Stimulated activated CD8-positive, alpha-beta memory T cell treated with anti-CD3 and anti-CD28 coated beads, Interleukin-4, amount 100 ng/mL, for 24 hours (primary cell): ENCODE data around the gene ARHGAP33.
"Not testable (repeated sequence)": the region's sequence is repeated elsewhere in the genome, so short reads cannot be mapped to it uniquely, and the experiment has no call there.

Experiments used
- DNase-seq: peaks from one replicate; pipeline ENCODE4 v3.0.0-alpha.2; 2020; ENCODE audit warnings: low read depth

ARHGAP33 gene

DNA sequence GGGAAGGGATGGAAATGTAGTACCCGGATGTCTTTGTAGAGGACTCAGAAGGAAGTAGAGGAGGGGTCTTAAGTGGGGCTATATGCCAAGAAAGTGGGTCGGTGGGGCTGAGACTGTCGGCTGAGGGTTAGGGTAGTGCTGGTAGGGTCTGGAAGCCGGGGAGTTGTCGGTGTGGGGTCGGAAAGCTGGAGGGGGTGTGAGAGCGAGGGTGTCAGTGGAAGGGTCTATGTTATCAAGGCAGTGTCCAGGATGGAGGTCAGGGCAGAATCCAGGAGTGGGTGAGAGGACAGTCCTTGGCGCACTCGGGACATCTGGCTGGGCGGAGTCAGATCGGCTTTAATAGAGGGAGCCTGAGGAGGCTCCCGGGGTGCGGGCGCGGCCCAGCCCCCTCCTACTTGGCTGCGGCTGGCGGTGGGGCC lies 20.2 kb upstream of the ARHGAP33 start:
- no peak for DNase-seq

DNA sequence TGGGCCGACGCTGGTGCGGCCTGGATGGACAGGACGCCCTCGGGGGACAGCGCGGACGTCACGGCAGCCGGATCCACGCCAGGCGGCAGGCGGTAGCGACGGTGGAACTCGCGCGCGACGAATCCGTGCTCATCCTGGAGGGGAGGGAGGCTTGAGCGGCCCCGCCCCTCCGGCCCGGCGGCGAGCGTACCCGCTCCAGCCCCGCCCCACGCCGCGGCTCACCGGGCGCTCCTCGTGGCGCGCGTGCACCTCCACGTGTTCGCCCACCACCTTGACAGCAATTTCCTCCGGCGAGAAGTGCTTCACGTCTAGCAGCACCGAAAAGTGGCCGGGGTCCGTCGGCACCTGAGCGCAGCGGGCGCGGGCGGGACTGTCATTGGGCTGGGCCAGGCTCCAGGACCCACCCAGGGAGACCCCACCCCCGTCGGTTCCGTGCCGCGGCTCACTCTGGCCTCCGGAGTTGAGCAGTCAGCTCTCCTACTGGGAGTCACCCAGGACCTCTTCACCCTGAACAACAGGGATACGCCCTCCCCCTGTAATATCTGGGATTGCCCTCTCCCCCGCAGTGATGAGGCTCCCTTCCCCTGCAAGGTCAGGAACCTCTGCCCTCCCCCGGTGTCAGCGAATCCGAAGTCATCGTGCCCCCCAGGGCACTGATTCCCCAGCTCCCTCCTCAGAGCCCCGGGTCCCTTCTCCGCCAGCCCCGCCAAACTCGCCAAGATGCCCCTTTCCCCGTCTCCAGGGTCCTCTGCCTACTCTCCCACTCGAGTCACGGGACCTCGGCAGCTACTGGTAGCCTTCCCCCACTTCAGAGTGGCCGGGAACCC lies 19.6 kb upstream of the ARHGAP33 start:
- DNase-seq, result peak; percentile 33

DNA sequence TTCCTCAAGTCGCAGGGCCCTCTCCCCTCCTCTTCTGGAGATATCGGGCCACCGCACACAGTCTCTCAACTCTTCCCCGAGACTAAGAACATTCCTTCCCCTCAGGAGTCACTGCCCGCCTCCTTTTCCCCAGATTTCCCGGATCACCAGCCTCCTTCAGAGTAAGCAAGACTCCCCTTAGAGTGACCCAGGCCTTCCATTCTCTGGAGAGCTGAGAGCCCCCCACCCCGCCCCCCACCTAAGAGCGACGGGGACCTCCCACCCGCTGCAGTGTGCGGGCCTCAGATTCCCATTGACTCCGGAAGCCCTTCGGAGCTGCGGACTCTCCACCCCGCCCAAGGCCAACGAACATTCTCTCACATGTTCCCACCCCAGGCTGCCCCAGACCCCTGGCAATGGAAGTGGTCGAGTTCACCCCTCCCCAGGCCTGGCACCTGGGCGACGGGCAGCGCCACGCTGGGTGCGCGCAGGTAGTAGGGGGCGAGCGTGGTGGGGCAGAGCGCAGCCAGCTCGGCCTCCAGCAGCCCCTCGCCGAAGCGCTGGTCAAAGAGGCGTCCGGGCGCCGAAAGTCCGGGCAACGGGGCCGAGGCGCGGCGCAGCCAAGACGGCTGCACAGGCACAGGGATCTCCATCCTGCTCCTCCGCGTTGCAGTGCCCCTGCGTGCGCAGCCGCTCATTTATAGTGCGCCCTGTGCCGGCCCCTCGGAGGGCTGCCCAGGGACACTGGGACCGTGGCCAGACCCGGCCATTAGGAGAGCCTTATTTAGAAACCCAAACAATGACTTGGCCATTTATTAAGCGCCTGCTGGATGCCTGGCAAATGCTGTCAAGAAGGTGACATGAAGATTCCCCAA lies 18.8 kb upstream of the ARHGAP33 start, which contains the start of gene HSPB6:
TSS of gene HSPB6 (minus strand) at position 653 of the 854 bp plus-strand sequence. CDS start at position 632, 21 bp downstream.
- no peak for DNase-seq

DNA sequence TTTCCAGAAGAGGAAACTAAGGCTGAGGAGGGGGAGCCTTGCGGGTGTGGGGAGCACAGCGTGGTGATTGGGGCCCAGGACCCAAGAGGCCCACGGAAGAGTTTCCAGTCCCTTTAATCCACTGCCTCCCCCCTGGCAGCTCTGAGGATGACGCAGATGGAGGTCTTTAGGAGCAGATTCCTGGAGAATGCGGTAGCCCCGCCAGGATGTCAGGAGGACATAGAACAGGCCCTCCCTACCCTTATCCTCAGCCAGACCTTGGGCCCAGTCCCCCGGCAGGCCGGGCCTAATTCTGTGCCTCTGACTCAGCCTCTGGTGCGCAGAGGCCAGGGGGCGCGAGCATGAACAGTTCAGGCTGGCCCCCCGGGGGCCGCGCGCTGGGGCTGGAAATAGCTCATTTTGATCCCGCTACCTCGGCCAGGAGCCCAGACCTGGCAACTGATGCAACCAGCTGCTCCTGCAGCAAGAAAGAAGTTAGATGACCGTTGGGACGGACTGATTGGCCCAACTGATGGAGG lies 18.1 kb upstream of the ARHGAP33 start:
- no peak for DNase-seq

DNA sequence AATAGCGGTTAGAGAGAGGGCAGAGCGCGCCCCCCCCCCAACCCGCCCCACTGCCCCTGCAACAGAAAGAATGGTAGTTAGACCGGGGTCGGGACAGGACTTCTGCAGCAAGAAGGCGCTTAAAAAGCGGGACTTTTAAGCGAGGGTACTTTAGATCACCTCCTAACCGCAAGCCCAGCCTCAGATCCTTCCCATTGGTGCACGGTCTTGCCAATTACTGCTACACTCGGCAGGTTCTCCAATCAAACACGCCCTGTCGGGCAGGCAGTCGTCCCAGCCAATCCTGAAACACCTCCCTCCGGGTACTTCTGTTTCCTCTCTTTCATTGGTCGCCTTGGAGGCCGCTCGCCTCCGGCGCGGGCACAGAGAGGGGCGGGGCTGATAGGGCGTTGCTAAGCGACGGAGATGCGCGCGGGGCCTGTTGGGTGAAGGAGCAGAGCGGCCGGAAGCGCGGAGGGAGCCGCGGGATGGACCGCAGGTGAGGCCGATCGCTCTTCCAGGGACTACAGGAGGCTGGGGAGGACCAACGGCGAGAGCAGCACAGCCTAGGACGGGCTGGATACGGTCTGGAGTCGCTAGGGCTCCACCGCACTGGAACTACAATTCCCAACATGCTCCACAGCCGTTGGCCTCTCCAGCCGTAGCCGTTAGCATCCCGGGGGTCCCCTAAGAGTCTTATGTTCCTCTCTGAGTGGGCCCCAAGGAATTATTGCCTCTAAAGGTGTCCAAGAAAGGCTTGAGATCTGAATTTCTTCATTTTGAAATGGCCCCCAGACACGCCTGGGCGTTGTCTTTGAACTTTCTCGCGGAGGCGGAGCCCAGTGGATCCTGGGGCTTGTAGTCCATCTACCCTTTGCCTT lies 17.4 kb upstream of the ARHGAP33 start, which contains the start of gene PROSER3:
TSS of gene PROSER3 (plus strand) at position 428 of the 860 bp plus-strand sequence. CDS start at position 468, 40 bp downstream.
- DNase-seq, result peak; percentile 97

DNA sequence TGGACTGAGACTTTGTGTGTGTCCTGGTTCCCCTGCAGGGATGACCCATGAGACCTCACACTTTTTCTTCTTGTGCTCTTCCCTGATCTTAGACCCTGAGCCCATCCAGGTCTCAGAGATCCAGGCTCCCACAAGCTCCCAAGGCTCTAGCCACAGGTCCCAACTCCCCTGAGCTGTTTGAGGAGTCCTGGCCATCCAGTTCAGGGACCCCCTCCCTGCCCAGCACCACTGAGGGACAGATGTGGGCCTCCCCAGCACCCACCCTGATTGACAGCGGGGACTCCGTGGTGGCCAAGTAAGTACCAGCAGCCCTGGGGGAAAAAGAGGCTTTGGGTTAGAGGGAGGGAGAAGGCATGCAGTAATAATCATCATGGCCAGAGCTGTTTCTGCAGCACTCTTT lies 15.7 kb upstream of the ARHGAP33 start:
- DNase-seq, result no peak

DNA sequence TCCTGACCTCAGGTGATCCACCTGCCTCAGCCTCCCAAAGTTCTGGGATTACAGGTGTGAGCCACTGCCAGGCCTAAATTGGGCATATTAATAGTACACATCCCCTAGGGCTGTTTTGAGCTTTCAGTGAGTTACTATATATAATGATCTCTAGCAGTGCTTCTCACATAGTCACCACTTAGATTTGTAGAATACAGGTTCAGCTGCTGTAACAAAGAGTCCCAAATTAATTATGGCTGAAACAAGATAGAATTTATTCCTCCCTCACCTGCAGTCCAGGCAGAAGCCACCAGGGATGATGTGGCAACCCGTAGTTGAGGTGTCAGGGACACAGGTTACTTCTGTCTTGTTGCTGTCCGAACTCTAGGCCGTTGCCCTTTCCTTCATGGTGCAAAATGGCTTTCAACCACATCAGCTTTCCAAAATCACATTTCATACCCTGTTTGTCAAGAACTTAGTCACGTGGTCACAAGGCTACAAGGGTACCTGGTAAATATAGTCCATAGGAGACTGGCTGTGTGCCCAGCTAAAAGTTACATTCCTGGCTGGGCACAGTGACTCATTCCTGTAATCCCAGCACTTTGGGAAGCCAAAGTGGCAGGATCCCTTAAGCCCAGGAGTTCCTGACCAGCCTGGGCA lies 14.5 kb upstream of the ARHGAP33 start:
- DNase-seq, result no peak

DNA sequence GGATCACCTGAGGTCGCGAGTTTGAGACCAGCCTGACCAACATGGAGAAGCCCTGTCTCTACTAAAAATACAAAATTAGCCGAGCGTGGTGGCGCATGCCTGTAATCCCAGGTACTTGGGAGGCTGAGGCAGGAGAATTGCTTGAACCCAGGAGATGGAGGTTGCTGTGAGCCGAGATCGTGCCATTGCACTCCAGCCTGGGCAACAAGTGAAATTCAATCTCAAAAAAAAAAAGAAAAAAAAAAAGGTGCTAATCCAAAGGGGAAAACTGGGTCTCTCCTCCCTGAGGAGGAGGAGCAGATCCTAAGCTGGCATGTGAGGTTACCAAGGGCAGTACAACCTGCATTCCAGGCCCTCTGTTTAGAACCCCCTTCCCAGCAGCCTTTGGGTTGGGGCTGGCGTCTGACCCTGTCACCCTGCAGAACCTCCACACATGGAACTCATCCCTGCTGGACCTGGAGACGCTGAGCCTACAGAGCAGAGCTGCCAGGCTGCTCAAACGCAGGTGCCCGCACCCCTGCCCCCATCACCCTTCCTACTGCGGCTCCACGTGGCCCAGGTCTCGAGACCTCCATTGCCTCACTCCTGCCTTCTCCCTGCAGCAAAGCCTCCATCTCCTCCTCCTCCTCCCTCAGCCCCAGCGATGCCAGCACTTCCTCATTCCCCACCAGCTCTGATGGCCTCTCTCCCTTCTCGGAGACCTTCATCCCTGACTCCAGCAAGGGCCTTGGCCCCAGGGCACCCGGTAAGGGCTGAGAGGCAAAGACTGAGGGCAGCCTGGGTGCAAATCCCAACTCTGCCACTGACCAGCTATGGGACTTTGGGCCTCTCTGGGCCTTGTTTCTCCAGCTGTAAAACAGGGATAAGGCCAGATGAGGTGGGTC lies 10.7 kb upstream of the ARHGAP33 start:
- DNase-seq, result no peak

DNA sequence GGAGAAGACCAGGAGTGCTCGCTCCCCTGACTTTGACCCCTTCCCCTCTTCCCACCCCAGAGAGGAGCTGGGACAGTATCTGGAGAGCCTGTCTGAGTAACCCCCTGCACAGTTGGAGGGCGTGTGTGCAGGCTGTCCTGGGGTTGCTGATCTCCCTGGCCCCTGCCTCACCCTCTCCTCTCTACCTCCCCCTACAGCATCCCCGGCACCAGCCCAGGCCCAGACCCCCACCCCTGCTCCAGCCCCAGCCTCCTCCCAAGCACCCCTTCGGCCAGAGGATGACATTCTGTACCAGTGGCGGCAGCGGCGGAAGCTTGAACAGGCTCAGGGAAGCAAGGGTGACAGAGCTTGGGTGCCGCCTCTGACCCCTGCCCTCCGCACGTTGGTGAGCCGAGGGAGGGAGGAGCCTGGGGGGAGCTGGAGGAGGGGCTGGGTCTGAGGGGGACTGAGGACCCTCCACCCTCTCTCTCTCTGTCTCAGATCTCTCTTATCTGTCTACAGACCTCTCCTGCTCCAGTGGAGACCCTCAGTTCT lies 8.7 kb upstream of the ARHGAP33 start:
- DNase-seq, result no peak

DNA sequence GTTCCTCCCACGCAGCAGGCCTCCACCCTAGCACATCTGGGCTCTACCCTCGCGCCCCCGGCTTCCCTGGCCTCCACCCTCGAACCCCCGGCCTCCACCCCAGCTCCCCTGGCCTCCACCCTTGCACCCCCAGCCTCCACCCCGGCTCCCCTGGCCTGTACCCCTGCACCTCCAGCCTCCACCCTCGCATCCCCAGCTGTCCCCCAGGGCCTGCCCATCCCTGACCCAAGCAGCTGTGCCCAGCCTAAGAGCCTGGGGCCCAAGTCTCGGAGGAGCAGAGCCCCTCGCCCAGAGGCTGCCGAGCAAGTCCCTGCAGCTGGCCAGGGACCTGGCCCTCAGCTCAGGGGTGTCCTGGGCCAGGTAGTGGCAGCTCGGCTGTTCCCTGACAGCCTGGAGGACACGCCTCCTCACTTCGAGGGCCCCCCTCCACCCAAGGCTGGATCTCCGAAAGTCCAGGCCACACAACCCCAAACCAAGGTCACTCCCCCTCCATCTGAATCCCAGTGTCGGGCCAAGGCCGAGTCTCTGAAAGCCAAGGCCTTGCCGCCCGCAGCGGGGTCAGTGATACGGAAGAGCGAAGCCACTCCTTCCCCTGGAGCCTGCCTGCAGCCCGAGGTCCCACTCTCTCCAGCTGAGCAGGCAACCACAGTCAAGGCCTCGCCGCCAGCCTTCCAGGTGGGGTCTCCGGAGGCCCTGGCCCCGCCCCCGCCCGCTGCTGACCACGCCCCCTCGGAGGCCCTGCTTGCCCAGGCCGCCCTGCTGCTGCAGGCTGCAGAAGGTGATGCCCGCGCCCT lies 7.9 kb upstream of the ARHGAP33 start:
- no peak for DNase-seq

DNA sequence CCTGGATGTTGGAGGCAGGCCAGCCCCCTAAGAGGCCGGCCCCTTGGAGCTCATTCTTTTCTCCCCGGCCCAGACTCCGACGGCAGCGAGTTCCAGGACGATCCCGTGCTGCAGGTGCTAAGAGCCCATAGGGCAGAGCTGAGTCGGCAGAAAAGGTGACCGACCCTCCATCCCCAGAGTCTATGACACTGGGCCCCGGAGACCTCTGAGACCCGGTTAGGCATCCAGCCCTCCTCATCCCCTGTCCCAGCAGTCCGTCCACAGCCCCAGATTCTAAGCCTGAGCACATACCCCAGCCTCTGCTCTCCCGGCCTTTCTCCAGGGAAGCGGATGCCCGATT lies 7.3 kb upstream of the ARHGAP33 start:
- no peak for DNase-seq

DNA sequence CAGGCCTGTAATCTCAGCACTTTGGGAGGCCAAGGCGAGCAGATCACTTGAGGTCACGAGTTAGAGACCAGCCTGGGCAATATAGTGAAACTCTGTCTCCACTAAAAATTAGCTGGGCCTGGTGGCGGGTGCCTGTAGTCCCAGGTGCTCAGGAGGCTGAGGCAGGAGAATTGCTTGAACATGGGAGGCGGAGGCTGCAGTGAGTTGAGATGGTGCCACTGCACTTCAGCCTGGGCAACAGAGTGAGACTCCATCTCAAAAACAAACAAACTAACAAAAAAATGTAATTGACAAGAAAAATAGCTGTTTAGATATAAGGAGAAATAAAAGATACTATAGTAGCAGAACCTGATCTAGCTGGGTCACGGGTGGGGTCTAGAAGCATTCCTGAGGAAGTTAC lies 3.0 kb upstream of the ARHGAP33 start:
- not testable (repeated sequence) for DNase-seq

DNA sequence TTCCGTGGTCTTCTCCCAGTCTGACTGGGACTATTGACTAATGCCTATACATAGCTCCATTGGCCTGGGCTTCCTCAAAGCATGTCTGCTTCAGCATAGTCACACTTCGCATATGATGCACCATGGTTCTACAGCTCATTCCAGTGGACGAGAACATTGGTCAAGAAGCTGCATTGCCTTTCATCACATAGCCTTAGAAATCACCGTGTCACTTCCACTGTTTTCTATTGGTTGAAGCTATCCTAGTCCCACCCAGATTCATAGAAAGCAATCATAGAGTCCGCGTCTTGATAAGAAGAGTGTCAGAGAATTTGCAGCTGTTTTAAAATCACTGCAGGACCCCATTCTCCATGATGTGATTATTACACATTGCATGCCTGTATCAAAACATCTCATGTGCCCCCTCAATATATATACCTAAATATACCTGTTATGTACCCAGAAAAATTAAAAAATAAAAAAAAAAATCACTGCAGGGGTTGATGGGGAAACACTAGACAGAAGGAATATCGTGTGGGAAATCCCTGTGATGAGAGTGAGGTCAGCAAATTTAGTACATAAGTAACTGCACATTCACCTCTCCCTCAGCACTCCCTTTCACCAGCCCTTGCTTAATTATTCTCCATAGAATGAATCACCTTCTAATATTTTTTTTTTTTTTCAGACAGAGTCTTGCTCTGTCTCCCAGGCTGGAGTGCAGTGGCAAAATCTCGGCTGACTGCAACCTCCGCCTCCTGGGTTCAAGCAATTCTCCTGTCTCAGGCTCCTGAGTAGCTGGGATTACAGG lies 2.2 kb upstream of the ARHGAP33 start:
- no peak for DNase-seq

DNA sequence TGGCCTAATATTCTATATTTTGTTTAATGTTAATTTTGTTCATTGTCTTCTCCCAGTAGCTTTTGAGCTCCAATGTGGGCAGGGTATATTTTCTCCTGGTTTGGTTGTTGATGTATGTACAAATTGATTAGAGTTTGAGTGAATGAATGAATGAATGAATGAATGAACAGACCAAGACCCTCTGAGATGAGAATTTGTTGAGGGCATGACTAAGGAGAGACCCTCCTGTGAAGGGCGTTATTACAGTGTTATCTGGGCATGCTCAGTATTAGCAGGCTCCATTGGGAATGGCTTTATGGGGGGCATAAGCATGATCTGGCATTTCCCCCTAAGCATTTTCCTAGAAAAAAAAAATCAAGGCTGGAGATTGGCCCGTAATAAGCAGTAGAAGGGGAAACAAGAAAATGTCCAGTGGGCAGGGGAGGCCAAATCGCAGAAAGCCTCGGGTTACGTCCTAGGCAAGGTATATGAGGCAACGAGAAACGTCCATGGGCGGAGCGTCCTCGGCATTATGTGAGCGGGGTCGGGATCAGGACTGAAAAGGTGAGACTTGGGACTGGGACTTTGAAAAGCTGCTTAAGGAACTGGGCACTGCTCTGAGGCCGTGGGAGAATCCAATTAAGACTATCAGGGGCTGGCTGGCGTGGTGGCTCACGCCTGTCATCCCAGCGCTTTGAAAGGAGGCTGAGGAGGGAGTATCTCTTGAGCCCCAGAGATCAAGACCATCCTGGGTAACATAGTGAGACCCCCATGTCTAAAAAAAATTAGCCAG lies 904 bp upstream of the ARHGAP33 start:
- no peak for DNase-seq

DNA sequence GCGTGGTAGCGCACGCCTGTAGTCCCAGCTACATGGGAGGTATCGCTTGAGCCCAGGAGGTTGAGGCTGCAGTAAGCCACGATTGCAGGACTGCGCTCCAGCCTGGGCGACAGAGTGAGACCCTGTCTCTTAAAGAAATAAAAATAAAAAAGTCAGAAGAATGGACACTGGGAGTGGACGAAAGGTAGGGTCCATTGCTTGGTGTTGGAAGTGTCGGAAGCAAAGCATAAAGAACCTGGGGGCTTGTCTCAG lies 392 bp upstream of the ARHGAP33 start:
- no peak for DNase-seq

DNA sequence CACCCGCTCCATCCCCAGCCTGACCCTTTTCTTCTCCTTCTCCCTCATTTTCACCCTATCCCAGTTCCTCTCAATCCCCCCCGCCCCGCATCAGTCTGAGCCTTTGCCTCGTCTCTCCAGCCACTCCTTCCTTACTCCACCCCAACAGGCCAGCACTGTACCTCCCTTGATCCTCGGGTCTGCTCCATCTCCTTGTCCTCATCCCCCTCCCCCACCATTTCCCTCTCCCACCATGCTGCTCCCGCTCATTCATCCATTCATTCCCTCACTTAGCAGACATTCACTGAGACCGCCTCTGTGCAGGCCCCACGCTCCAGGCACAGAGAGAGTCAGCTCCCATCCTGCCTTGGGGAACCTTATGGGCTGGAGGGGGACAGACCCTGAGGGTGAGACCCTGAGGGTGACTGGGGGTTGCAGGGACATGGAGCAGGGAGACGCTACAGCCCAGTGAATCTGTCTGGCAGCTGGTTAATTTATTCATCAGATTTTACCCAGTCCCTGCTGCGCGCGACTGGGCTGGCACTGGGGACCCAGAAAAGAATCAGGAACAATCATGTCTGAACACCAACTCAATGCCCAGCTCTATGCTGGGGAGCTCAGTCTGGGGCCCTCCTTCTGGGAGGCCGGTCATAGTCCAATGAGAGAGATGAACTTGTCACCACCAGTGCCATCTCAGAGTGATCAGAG lies 881 bp downstream of the ARHGAP33 start:
- DNase-seq, result no peak

DNA sequence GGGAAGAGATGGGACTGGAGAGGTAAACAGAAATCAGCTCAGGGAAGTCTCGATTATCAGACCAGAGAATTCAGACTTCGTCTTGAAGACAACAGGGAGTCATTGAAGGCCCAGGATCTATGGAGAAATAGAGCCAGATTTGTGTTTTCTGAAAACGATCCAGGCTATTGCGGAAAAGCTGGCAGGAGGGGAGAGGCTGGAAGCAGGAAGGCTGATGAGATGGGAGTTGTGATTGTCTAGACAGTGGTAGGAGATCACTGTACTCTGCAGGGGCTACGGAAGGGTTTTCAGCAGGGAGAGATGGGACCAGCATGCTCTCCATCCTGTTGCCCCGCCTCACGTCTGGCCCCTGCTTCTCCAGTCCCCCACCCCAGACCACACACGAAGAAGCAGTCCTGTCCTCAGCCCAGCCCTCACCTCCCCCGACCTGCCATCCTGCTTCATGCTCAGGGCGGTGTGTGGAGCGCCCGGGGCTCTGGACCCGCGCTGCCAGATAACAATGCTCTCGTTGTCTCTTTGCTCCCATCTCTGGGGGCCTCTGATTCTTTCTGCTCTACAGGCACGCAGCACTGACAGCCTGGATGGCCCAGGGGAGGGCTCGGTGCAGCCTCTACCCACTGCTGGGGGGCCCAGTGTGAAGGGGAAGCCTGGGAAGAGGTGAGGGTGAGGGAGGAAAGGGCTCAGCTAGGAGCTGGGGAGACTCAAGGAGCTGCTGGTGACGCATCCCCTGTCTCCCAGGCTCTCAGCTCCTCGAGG lies 1.9 kb downstream of the ARHGAP33 start:
- DNase-seq, result no peak
